Trophoblast cell (in vitro differentiated cells and primary cell): Measurements from ENCODE around the gene OPCML.

Source experiments
- DNase-seq, 2 donors: peaks; one replicate each; pipeline ENCODE4 v3.0.0-alpha.2; 2016
- H2AFZ ChIP-seq: 2 replicates; pipeline ENCODE4 v1.6.1; 2013; ENCODE audit warnings: low read length, moderate library complexity, mild to moderate bottlenecking; ENCODE audit not compliant: insufficient read depth, poor library complexity
- H2AK5ac ChIP-seq: 2 replicates; pipeline ENCODE4 v1.6.1; 2013; ENCODE audit warnings: mild to moderate bottlenecking, low read length
- H2BK120ac ChIP-seq: 2 replicates; pipeline ENCODE4 v1.6.1; 2013; ENCODE audit warnings: low read length, mild to moderate bottlenecking, moderate library complexity; ENCODE audit not compliant: insufficient read depth, poor library complexity
- H2BK12ac ChIP-seq: 2 replicates; pipeline ENCODE4 v1.6.1; 2013; ENCODE audit warnings: mild to moderate bottlenecking, low read length, moderate library complexity
- H2BK5ac ChIP-seq: 2 replicates; pipeline ENCODE4 v1.6.1; 2013; ENCODE audit warnings: low read length, low read depth, moderate library complexity, mild to moderate bottlenecking; ENCODE audit not compliant: poor library complexity
- H3K14ac ChIP-seq: 2 replicates; pipeline ENCODE4 v1.6.1; 2013; ENCODE audit warnings: mild to moderate bottlenecking, low read length
- H3K18ac ChIP-seq: 2 replicates; pipeline ENCODE4 v1.6.1; 2013; ENCODE audit warnings: mild to moderate bottlenecking, low read length
- H3K23ac ChIP-seq: 2 replicates; pipeline ENCODE4 v1.6.1; 2013; ENCODE audit warnings: low read length
- H3K27ac ChIP-seq: 2 replicates; pipeline ENCODE4 v1.5.1; 2013; ENCODE audit warnings: low read depth, mild to moderate bottlenecking, inconsistent platforms, low read length, moderate library complexity
- H3K27me3 ChIP-seq: 2 replicates; pipeline ENCODE4 v1.6.1; 2013; ENCODE audit warnings: inconsistent platforms, mild to moderate bottlenecking, low read length, moderate library complexity; ENCODE audit not compliant: insufficient read depth
- H3K36me3 ChIP-seq, 2 experiments: 1 replicate in 1 of 2; 2 replicates in 1 of 2; pipeline ENCODE4 v1.6.1; 2013; ENCODE audit warnings: low read length in 2 of 2, mild to moderate bottlenecking in 2 of 2, moderate library complexity in 1 of 2; ENCODE audit not compliant: insufficient read depth in 2 of 2, control insufficient read depth in 1 of 2
- H3K4ac ChIP-seq: 2 replicates; pipeline ENCODE4 v1.6.1; 2013; ENCODE audit warnings: low read depth, mild to moderate bottlenecking, low read length, moderate library complexity
- H3K4me1 ChIP-seq, 2 experiments: 1 replicate in 1 of 2; 2 replicates in 1 of 2; pipeline ENCODE4 v1.6.1; 2013; ENCODE audit warnings: low read length in 2 of 2, mild to moderate bottlenecking in 2 of 2, moderate library complexity in 1 of 2; ENCODE audit not compliant: insufficient read depth in 2 of 2, control insufficient read depth in 1 of 2
- H3K4me2 ChIP-seq: 2 replicates; pipeline ENCODE4 v1.6.1; 2013; ENCODE audit warnings: inconsistent platforms, mild to moderate bottlenecking, low read length, moderate library complexity
- H3K4me3 ChIP-seq: 2 replicates; pipeline ENCODE4 v1.5.1; 2013; ENCODE audit warnings: mild to moderate bottlenecking, low read depth, low read length, inconsistent platforms
- H3K79me1 ChIP-seq: one replicate; pipeline ENCODE4 v1.6.1; 2013; ENCODE audit warnings: low read length
- H3K79me2 ChIP-seq: 2 replicates; pipeline ENCODE4 v1.6.1; 2013; ENCODE audit warnings: low read length, mild to moderate bottlenecking; ENCODE audit not compliant: control insufficient read depth, insufficient read depth, poor library complexity
- H3K9ac ChIP-seq: 2 replicates; pipeline ENCODE4 v1.6.1; 2013; ENCODE audit warnings: mild to moderate bottlenecking, low read length
- H3K9me3 ChIP-seq: 2 replicates; pipeline ENCODE4 v1.6.1; 2013; ENCODE audit warnings: low read depth, mild to moderate bottlenecking, control low read depth, inconsistent platforms, low read length; ENCODE audit not compliant: insufficient read depth
- H4K12ac ChIP-seq: 2 replicates; pipeline ENCODE4 v1.6.1; 2013; ENCODE audit warnings: low read depth, mild to moderate bottlenecking, low read length, moderate library complexity
- H4K8ac ChIP-seq: 2 replicates; pipeline ENCODE4 v1.6.1; 2013; ENCODE audit warnings: low read depth, mild to moderate bottlenecking, low read length, moderate library complexity
- H4K91ac ChIP-seq: one replicate; pipeline ENCODE4 v1.6.1; 2013; ENCODE audit warnings: low read depth, mild to moderate bottlenecking, low read length, moderate library complexity
- WGBS: extraction: QIAGEN DNeasy Blood & Tissue Kit; methylation state at CpG from one replicate; pipeline ENCODE4 v1.1.7; 2013; ENCODE audit warnings: missing lambda C conversion rate; ENCODE audit not compliant: insufficient read length, insufficient coverage; ENCODE audit errors: extremely low coverage; 5-methylcytosine and 5-hydroxymethylcytosine counted together

Gene OPCML

GRCh38 chr11:132746305-132746704 is 786.0 kb downstream of the OPCML start:
- no peak overlapping the region for H2BK5ac ChIP-seq
- H3K4me2 ChIP-seq = no peak overlapping the region
- H3K27ac ChIP-seq = no peak overlapping the region
- no peak overlapping the region for H3K14ac ChIP-seq
- H3K4ac ChIP-seq = no peak overlapping the region
- H3K9me3 ChIP-seq = no peaks in the 10 kb centered on the region
- H3K4me3 ChIP-seq = no peak overlapping the region
- no peak overlapping the region for H2BK12ac ChIP-seq
- no peak overlapping the region for H3K23ac ChIP-seq
- H3K27me3 ChIP-seq = no peaks in the 10 kb centered on the region
- H4K12ac ChIP-seq = no peak overlapping the region
- no peak overlapping the region for H2AFZ ChIP-seq
- no peaks in the 10 kb centered on the region for H3K79me2 ChIP-seq
- no peak overlapping the region for H3K18ac ChIP-seq
- no peak overlapping the region for H2BK120ac ChIP-seq
- no CpG with 5 or more reads among the region's 5 CpGs for WGBS
- no peaks in the 10 kb centered on the region for H3K79me1 ChIP-seq
- H2AK5ac ChIP-seq = no peak overlapping the region
- H3K4me1 ChIP-seq = no peaks in the 10 kb centered on the region
- no peaks in the 10 kb centered on the region for H3K36me3 ChIP-seq
- no peak overlapping the region for H4K8ac ChIP-seq
- H4K91ac ChIP-seq = no peak overlapping the region
- H3K9ac ChIP-seq = no peak overlapping the region
- no peak for DNase-seq

GRCh38 chr11:132745306-132745705 is 787.0 kb downstream of the OPCML start:
- no peak overlapping the region for H2AK5ac ChIP-seq
- no peak overlapping the region for H4K91ac ChIP-seq
- H3K4ac ChIP-seq = no peak overlapping the region
- H4K12ac ChIP-seq = no peak overlapping the region
- H3K27me3 ChIP-seq = no peaks in the 10 kb centered on the region
- H4K8ac ChIP-seq = no peak overlapping the region
- no peaks in the 10 kb centered on the region for H3K36me3 ChIP-seq
- H3K23ac ChIP-seq = no peak overlapping the region
- no peaks in the 10 kb centered on the region for H3K9me3 ChIP-seq
- WGBS = no CpG with 5 or more reads among the region's 1 CpG
- H3K14ac ChIP-seq = no peak overlapping the region
- no peak overlapping the region for H3K4me3 ChIP-seq
- no peak overlapping the region for H3K18ac ChIP-seq
- no peaks in the 10 kb centered on the region for H3K79me1 ChIP-seq
- no peak overlapping the region for H2AFZ ChIP-seq
- H2BK5ac ChIP-seq = no peak overlapping the region
- no peak for DNase-seq
- no peaks in the 10 kb centered on the region for H3K4me1 ChIP-seq
- H3K27ac ChIP-seq = no peak overlapping the region
- H2BK120ac ChIP-seq = no peak overlapping the region
- H3K4me2 ChIP-seq = no peak overlapping the region
- no peak overlapping the region for H2BK12ac ChIP-seq
- H3K79me2 ChIP-seq = no peaks in the 10 kb centered on the region
- no peak overlapping the region for H3K9ac ChIP-seq

- H3K23ac ChIP-seq = no peak overlapping the region
- no peak for DNase-seq
- H2BK12ac ChIP-seq = no peak overlapping the region
- H2AK5ac ChIP-seq = no peak overlapping the region
- no peaks in the 10 kb centered on the region for H3K27me3 ChIP-seq
- H3K4me1 ChIP-seq = no peaks in the 10 kb centered on the region
- no peaks in the 10 kb centered on the region for H3K79me2 ChIP-seq
- no CpG with 5 or more reads among the region's 8 CpGs for WGBS
- no peak overlapping the region for H3K4ac ChIP-seq
- H3K14ac ChIP-seq = no peak overlapping the region
- H3K36me3 ChIP-seq = no peaks in the 10 kb centered on the region
- no peak overlapping the region for H4K8ac ChIP-seq
- no peak overlapping the region for H3K4me2 ChIP-seq
- H3K27ac ChIP-seq = no peak overlapping the region
- H3K79me1 ChIP-seq = no peaks in the 10 kb centered on the region
- no peak overlapping the region for H2AFZ ChIP-seq
- no peak overlapping the region for H3K4me3 ChIP-seq
- H4K12ac ChIP-seq = no peak overlapping the region
- H3K9me3 ChIP-seq = no peaks in the 10 kb centered on the region
- H3K18ac ChIP-seq = no peak overlapping the region
- no peak overlapping the region for H2BK5ac ChIP-seq
- no peak overlapping the region for H2BK120ac ChIP-seq
- H4K91ac ChIP-seq = no peak overlapping the region
- no peak overlapping the region for H3K9ac ChIP-seq
Observed at GRCh38 chr11:132744771-132745170, 787.5 kb downstream of the OPCML start.

- Histone ChIP-seq H4K91ac (no peak overlapping the region), H3K4me1 (no peaks in the 10 kb centered on the region), H3K9ac (no peak overlapping the region), H3K4ac (no peak overlapping the region), H2AK5ac (no peak overlapping the region), H2BK120ac (no peak overlapping the region), H3K4me3 (no peak overlapping the region), H3K36me3 (no peaks in the 10 kb centered on the region), H4K8ac (no peak overlapping the region), H3K18ac (no peak overlapping the region), H3K79me1 (no peaks in the 10 kb centered on the region), H3K4me2 (no peak overlapping the region), H3K27ac (no peak overlapping the region), H2AFZ (no peak overlapping the region), H3K9me3 (no peaks in the 10 kb centered on the region), H3K14ac (no peak overlapping the region), H3K23ac (no peak overlapping the region), H4K12ac (no peak overlapping the region), H3K27me3 (no peaks in the 10 kb centered on the region), H2BK5ac (no peak overlapping the region), H3K79me2 (no peaks in the 10 kb centered on the region), H2BK12ac (no peak overlapping the region)
- DNase-seq = no peak
- no CpG with 5 or more reads among the region's 4 CpGs for WGBS
Observed at GRCh38 chr11:132743601-132744000, 788.7 kb downstream of the OPCML start.
